Measurements from ENCODE around the gene AKNAD1.

Gene AKNAD1

GRCh38 chr1:108831225-108831624, 25.7 kb downstream of the AKNAD1 start:
- peak; percentile 80 for DNase-seq (ENCODE audit: extremely low read depth, low read depth)
- no peak for TF ChIP-seq CTCF (IDR thresholded peaks at IDR 0.05; ENCODE audit: low read depth, low read length, missing control alignments)
- no peak overlapping the region for H3K4me3 ChIP-seq (replicated peaks; ENCODE audit: low read depth, low read length)

- no peak for TF ChIP-seq CTCF (IDR thresholded peaks at IDR 0.05; ENCODE audit: low read depth, low read length, missing control alignments)
- peak overlapping the region; percentile 34 for H3K4me3 ChIP-seq (replicated peaks; ENCODE audit: low read depth, low read length)
- DNase-seq (ENCODE audit: extremely low read depth, low read depth), result peak; percentile 96
Measured at GRCh38 chr1:108830119-108831008, 26.5 kb downstream of the AKNAD1 start.

- H3K4me3 ChIP-seq (replicated peaks; ENCODE audit: low read depth, low read length), result peak overlapping the region; percentile 34
- DNase-seq (ENCODE audit: extremely low read depth, low read depth), result peak; percentile 55
- no peak for TF ChIP-seq CTCF (IDR thresholded peaks at IDR 0.05; ENCODE audit: low read depth, low read length, missing control alignments)
Measured at GRCh38 chr1:108829498-108829916, 27.4 kb downstream of the AKNAD1 start.

GRCh38 chr1:108828074-108828961, 28.6 kb downstream of the AKNAD1 start:
- DNase-seq (ENCODE audit: extremely low read depth, low read depth), result peak; percentile 96
- H3K4me3 ChIP-seq (replicated peaks; ENCODE audit: low read depth, low read length), result peak overlapping the region; percentile 14; the same call in 1 of the 2 replicates
- peak; percentile 76 for TF ChIP-seq CTCF (IDR thresholded peaks at IDR 0.05; ENCODE audit: low read depth, low read length, missing control alignments)

- no peak for TF ChIP-seq CTCF (IDR thresholded peaks at IDR 0.05; ENCODE audit: low read depth, low read length, missing control alignments)
Measured at GRCh38 chr1:108826081-108826635, 30.7 kb downstream of the AKNAD1 start.

GRCh38 chr1:108824051-108824450, 32.8 kb downstream of the AKNAD1 start:
- no peak overlapping the region for H3K4me3 ChIP-seq (replicated peaks; ENCODE audit: low read depth, low read length)
- TF ChIP-seq CTCF (IDR thresholded peaks at IDR 0.05; ENCODE audit: low read depth, low read length, missing control alignments), result no peak
- no peak for DNase-seq (ENCODE audit: extremely low read depth, low read depth)

More at GRCh38 chr1:108826081-108826635, 30.7 kb downstream of the AKNAD1 start:
- no peak overlapping the region for H3K4me3 ChIP-seq (replicated peaks; ENCODE audit: low read depth, low read length)
- no peak for DNase-seq (ENCODE audit: extremely low read depth, low read depth)

Measured in HFF-Myc (cell line).